Measurements from ENCODE around the gene SCTR. TPM values are rescaled to one million over a fixed set of nuclear protein-coding genes. Genes with fewer than 3 reads are reported as not detected.

Gene SCTR
- total RNA-seq, 1 experiment from 2014 or later, result not detected

DNA sequence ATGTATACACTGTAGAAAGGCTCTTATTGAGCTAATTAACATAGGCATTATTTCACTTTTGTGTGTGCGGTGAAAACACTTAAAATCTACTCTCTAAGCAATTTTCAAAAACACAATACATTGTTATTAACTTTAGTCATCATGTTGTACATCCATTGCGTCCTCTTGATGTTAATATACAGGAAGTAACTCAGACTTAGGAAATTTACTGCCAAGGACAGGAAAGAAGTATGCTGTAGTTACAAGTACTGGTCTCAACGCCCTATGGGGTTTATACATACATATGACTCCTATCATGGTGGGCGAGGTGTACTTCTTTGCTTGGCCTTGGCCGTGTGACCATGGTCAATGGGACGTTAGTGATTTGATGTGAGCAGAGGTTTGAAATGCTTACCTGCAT is 15.5 kb downstream of the SCTR start (continued):
- TF ChIP-seq, protein P1, sequence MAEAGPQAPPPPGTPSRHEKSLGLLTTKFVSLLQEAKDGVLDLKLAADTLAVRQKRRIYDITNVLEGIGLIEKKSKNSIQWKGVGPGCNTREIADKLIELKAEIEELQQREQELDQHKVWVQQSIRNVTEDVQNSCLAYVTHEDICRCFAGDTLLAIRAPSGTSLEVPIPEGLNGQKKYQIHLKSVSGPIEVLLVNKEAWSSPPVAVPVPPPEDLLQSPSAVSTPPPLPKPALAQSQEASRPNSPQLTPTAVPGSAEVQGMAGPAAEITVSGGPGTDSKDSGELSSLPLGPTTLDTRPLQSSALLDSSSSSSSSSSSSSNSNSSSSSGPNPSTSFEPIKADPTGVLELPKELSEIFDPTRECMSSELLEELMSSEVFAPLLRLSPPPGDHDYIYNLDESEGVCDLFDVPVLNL (CRISPR knock-in tag; IDR thresholded peaks at IDR 0.05; ENCODE audit: borderline replicate concordance, low read depth), result no peak
- no peak for TF ChIP-seq GTF2I (CRISPR knock-in tag; conservative IDR thresholded peaks at IDR 0.05)
- TF ChIP-seq ATF1 (CRISPR knock-in tag; IDR thresholded peaks at IDR 0.05), result no peak

DNA sequence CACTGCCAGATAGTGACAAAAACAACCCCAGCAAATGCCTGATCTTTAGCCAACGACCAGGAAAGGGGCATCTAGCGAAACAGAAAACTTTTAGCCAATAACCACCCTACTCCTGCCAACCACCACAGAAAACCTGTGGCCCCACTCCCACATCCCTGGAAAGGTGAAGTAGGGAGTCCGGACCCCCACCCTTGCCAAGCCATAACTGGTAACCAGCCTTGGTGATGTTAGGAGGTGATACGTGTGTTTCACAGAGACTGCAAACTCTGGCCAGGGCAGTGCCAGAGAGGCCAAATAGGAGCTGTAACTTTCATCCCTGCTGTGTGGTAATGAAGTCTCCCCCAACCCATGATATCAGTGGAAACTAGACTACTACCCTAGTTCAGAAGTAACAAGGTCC is 27.6 kb downstream of the SCTR start:
- Mint-ChIP-seq H3K4me1 (peaks cover 9% of the 10 kb centered on the region), H3K27me3 (ENCODE audit: low read depth) (peaks cover 13% of the 10 kb centered on the region), H3K36me3 (peaks cover 13% of the 10 kb centered on the region), H3K27ac (no peak overlapping the region), H3K4me3 (no peak overlapping the region), H3K9me3 (peaks cover 42% of the 10 kb centered on the region)
- POLR2A ChIA-PET, result no interaction called here
- CTCF ChIA-PET, result interaction anchor here (1.0 to 4.0 kb wide), 2 partner anchors 21 kb away, joined by 3 to 37 read pairs; no protein-coding TSS in a partner anchor
- no peak for DNase-seq (ENCODE audit: low spot score)
- no peak for ATAC-seq
- no peak for TF ChIP-seq NFYB (CRISPR knock-in tag; conservative IDR thresholded peaks at IDR 0.05; ENCODE audit: low read depth)
- no peak for TF ChIP-seq ZNF138 (CRISPR knock-in tag; conservative IDR thresholded peaks at IDR 0.05)
- TF ChIP-seq NR3C1 (CRISPR knock-in tag; conservative IDR thresholded peaks at IDR 0.05; ENCODE audit: low read depth), result no peak
- TF ChIP-seq, protein P2, sequence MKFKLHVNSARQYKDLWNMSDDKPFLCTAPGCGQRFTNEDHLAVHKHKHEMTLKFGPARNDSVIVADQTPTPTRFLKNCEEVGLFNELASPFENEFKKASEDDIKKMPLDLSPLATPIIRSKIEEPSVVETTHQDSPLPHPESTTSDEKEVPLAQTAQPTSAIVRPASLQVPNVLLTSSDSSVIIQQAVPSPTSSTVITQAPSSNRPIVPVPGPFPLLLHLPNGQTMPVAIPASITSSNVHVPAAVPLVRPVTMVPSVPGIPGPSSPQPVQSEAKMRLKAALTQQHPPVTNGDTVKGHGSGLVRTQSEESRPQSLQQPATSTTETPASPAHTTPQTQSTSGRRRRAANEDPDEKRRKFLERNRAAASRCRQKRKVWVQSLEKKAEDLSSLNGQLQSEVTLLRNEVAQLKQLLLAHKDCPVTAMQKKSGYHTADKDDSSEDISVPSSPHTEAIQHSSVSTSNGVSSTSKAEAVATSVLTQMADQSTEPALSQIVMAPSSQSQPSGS (CRISPR knock-in tag; IDR thresholded peaks at IDR 0.05; ENCODE audit: borderline replicate concordance, low read depth), result no peak
- TF ChIP-seq, protein P3, sequence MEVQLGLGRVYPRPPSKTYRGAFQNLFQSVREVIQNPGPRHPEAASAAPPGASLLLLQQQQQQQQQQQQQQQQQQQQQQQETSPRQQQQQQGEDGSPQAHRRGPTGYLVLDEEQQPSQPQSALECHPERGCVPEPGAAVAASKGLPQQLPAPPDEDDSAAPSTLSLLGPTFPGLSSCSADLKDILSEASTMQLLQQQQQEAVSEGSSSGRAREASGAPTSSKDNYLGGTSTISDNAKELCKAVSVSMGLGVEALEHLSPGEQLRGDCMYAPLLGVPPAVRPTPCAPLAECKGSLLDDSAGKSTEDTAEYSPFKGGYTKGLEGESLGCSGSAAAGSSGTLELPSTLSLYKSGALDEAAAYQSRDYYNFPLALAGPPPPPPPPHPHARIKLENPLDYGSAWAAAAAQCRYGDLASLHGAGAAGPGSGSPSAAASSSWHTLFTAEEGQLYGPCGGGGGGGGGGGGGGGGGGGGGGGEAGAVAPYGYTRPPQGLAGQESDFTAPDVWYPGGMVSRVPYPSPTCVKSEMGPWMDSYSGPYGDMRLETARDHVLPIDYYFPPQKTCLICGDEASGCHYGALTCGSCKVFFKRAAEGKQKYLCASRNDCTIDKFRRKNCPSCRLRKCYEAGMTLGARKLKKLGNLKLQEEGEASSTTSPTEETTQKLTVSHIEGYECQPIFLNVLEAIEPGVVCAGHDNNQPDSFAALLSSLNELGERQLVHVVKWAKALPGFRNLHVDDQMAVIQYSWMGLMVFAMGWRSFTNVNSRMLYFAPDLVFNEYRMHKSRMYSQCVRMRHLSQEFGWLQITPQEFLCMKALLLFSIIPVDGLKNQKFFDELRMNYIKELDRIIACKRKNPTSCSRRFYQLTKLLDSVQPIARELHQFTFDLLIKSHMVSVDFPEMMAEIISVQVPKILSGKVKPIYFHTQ (CRISPR knock-in tag; IDR thresholded peaks at IDR 0.05), result no peak
- TF ChIP-seq IRF2 (CRISPR knock-in tag; IDR thresholded peaks at IDR 0.05; ENCODE audit: borderline replicate concordance, low read depth), result no peak
- TF ChIP-seq NR1H2 (CRISPR knock-in tag; IDR thresholded peaks at IDR 0.05), result no peak
- TF ChIP-seq ZNF219 (CRISPR knock-in tag; IDR thresholded peaks at IDR 0.05; ENCODE audit: borderline replicate concordance), result no peak
- TF ChIP-seq, protein P4, sequence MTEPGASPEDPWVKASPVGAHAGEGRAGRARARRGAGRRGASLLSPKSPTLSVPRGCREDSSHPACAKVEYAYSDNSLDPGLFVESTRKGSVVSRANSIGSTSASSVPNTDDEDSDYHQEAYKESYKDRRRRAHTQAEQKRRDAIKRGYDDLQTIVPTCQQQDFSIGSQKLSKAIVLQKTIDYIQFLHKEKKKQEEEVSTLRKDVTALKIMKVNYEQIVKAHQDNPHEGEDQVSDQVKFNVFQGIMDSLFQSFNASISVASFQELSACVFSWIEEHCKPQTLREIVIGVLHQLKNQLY (CRISPR knock-in tag; IDR thresholded peaks at IDR 0.05), result no peak
- TF ChIP-seq KAT7 (CRISPR knock-in tag; IDR thresholded peaks at IDR 0.05; ENCODE audit: borderline replicate concordance), result no peak
- TF ChIP-seq FOXJ3 (CRISPR knock-in tag; IDR thresholded peaks at IDR 0.05; ENCODE audit: borderline replicate concordance), result no peak

DNA sequence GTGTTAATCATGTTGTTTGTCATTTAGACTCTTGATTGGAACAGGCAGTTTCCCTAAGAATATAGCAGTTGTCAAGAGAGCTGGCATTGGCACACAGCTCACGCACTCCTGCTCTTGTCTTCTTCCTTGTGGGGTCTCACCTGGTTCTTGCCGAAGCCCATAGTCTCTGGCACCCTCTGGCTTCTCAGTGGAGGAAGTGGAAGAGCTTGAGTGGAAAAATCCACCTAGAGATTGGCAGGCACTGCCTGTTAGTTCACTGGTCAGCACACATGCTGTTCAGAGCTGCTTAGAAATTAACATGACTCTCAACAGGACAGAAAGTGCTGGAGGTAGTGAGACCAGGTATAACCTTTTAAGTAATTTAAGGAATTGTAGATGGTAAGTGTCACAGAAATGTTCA is 28.3 kb downstream of the SCTR start:
- Mint-ChIP-seq H3K27ac (no peak overlapping the region), H3K27me3 (ENCODE audit: low read depth) (peaks cover 13% of the 10 kb centered on the region), H3K36me3 (peaks cover 13% of the 10 kb centered on the region), H3K4me3 (no peak overlapping the region), H3K4me1 (peaks cover 9% of the 10 kb centered on the region), H3K9me3 (peaks cover 36% of the 10 kb centered on the region)
- no peak for TF ChIP-seq RELA (CRISPR knock-in tag; IDR thresholded peaks at IDR 0.05; ENCODE audit: borderline replicate concordance)
- TF ChIP-seq, protein P5, sequence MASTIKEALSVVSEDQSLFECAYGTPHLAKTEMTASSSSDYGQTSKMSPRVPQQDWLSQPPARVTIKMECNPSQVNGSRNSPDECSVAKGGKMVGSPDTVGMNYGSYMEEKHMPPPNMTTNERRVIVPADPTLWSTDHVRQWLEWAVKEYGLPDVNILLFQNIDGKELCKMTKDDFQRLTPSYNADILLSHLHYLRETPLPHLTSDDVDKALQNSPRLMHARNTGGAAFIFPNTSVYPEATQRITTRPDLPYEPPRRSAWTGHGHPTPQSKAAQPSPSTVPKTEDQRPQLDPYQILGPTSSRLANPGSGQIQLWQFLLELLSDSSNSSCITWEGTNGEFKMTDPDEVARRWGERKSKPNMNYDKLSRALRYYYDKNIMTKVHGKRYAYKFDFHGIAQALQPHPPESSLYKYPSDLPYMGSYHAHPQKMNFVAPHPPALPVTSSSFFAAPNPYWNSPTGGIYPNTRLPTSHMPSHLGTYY (CRISPR knock-in tag; IDR thresholded peaks at IDR 0.05), result no peak
- TF ChIP-seq, protein P6, sequence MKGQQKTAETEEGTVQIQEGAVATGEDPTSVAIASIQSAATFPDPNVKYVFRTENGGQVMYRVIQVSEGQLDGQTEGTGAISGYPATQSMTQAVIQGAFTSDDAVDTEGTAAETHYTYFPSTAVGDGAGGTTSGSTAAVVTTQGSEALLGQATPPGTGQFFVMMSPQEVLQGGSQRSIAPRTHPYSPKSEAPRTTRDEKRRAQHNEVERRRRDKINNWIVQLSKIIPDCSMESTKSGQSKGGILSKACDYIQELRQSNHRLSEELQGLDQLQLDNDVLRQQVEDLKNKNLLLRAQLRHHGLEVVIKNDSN (CRISPR knock-in tag; IDR thresholded peaks at IDR 0.05), result no peak
- no peak for TF ChIP-seq NFATC4 (CRISPR knock-in tag; IDR thresholded peaks at IDR 0.05)
- no peak for TF ChIP-seq GRHL2 (CRISPR knock-in tag; IDR thresholded peaks at IDR 0.05; ENCODE audit: insufficient replicate concordance, severe bottlenecking)
- no peak for DNase-seq (ENCODE audit: low spot score)
- POLR2A ChIA-PET, result no interaction called here
- ATAC-seq, result no peak
- CTCF ChIA-PET, result interaction anchor here (0.8 to 4.0 kb wide), 3 partner anchors 20 to 64 kb away, joined by 3 to 37 read pairs (median 19); partner anchors contain the start of gene TMEM37
